ENCODE data around the gene FAM237B.
"Not testable (repeated sequence)": the region's sequence is repeated elsewhere in the genome, so short reads cannot be mapped to it uniquely, and the experiment has no call there.

Gene FAM237B

DNA sequence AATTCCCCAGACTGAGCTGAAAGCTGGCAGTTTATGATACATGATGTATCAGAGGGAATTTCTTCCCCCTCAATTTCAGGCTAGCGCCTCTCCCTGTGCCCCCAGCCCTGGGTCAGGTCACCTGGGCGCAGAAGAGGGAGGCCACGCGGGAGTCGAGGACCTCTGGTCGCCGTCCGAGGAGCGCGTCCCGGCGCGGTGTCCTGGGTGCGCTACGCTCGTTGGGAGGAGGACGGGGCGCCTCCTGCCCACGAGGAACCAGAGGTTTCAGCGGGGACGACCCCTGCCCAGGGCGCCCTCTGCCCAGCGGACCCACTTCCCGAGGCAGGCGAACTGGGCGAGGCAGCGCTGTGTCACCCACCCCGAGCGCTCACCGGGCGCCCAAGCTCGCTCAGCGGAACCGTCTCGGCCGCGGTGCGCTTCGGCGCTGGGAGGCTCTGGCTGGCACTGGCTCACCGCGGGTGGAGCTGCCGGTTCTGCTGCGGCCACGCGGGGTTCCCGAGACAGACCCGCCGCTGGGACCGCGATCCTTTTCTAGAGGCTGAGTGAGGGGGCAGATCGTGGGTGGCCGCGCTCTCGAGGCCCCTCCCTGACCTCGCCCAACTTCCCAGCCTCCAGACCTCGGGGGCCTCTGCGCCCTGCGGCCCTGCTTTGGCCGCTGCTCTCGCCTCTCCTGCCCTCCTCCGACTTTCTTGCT lies at the start of gene FAM237B:
Gene FAM237B (minus strand): TSS at position 504 of the 694 bp plus-strand sequence. CDS start 1,556 bp downstream, outside the sequence.
- peak; percentile 3 for DNase-seq

- no peak for DNase-seq
These were observed 30.9 kb upstream of the FAM237B start for GRCh38 chr7:90351987-90352386.

DNA sequence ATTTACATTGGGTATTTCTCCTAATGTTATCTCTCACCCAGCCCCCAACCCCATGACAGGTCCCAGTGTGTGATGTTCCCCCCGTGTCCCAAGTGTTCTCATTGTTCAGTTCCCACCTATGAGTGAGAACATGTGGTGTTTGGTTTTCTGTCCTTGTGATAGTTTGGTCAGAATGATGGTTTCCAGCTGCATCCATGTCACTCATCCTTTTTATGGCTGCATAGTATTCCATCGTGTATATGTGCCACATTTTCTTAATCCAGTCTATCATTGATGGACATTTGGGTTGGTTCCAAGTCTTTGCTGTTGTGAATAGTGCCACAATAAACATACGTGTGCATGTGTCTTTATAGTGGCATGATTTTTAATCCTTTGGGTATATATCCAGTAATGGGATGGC lies 28.9 kb upstream of the FAM237B start:
- not testable (repeated sequence) for DNase-seq

- no peak for DNase-seq
These were observed 28.2 kb upstream of the FAM237B start for GRCh38 chr7:90349305-90349704.

DNA sequence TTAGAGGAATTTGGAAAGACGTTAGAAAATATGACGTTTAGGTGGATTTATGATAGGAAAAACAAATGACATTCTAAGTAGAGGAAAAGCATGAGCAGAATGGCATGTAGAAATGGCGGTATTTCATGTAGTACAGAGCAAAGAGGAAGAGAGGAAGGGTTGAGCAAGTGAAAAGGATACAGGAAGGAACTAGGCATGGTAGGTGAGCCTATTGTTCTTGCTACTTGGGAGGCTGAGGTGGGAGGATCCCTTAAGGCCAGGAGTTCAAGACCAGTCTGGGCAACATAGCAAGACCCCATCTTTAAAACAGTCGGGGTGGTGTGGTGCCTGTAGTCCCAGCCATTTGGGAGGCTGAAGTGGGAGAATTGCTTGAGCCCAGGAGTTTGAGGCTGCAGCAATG lies 26.7 kb upstream of the FAM237B start:
- no peak for DNase-seq

DNA sequence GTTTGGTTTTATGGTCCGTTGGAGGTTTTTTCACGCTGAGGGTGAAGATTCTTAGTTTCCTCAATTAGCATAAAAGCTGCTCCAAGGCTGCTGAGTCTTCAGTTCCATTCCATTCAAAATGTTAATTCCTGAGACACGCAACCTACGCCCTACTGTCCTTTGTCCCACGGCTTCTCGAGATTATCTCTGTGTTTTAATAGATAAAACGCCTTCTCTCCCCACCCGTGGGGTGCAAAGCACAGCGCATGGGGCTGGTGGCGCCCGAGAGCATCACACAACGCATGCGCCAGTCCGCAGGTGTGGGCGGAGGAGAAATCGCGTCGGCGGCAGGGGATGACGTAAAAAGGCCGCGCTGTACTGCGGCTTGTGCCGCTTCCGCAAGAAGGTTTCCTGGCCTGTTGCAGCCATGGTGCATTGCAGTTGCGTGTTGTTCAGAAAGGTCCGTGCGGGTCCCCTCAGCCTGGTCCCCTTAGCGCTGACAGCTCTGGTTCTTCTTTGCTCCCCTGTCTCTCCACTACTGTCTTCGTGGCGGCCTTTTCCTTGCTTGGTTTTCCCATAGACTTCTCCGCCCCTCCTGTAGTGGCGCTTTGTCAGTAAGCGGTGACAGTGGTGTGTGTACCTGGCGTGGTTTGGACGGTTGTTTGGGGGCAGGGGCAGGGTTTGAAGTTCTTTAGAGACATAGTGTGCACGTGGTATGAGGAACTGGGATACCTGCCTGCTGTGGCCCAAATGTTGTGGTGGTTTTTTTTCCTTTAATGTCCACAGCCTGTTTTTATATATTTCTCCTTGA lies 25.4 kb upstream of the FAM237B start, which contains the start of gene GTPBP10:
Gene GTPBP10 (plus strand): TSS at position 381 of the 790 bp plus-strand sequence. CDS start 26 bp downstream, at position 407.
- DNase-seq = peak; percentile 94

GRCh38 chr7:90345595-90346335 lies 24.7 kb upstream of the FAM237B start:
- peak; percentile 45 for DNase-seq

GRCh38 chr7:90345016-90345415 lies 23.9 kb upstream of the FAM237B start:
- DNase-seq = no peak

DNA sequence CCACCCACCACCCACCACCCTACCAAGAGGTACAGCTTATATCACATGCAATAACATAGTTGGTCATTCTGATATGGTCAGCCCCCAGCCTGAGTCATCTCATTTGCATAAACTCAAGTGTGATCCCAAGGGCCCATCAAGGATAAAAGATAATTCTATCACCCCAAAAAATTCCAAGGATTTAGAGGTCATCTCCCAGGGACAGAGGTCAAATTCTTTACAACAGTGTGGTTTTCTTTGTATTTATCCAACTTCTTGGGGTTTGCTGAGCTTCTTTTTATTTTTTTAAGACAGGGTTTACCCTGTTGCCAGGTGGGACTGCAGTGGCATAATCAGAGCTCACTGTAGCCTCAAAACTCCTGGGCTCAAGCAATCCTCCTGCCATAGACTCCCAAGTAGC lies 16.0 kb upstream of the FAM237B start:
- DNase-seq = peak; percentile 41

DNA sequence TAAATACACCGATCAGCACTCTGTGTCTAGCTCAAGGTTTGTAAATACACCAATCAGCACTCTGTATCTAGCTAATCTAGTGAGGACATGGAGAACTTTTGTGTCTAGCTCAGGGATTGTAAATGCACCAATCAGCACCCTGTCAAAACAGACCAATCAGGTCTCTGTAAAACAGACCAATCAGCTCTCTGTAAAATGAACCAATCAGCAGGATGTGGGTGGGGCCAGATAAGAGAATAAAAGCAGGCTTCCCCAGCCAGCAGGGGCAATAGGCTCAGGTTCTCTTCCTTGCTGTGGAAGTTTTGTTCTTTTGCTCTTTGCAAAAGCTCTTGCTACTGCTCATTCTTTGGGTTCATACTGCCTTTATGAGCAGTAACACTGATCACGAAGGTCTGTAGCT lies 13.8 kb upstream of the FAM237B start:
- not testable (repeated sequence) for DNase-seq

DNA sequence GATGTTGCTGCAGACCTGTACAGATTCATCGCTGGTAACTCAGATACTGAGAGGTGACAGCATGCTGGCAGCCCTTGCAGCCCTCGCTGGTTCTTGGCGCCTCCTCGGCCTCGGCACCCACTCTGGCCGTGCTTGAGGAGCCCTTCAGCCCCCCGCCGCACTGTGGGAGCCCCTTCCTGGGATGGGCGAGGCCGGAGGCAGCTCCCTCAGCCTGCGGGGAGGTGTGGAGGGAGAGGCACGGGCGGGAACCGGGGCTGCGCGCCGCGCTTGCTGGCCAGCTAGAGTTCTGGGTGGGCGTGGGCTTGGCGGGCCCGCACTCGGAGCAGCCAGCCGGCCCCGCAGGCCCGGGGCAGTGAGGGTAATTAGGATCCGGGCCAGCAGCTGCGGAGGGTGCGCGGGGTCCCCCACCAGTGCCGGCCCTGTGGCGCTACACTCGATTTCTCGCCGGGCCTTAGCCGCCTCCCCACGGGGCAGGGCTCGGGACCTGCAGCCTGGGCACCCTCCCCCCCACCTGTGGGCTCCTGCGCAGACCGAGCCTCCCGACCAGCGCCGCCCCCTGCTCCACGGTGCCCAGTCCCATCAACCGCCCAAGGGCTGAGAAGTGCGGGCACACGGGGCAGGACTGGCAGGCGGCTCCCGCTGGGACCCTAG lies 13.2 kb upstream of the FAM237B start:
- no peak for DNase-seq

GRCh38 chr7:90326500-90326899 lies 5.4 kb upstream of the FAM237B start:
- no peak for DNase-seq

DNA sequence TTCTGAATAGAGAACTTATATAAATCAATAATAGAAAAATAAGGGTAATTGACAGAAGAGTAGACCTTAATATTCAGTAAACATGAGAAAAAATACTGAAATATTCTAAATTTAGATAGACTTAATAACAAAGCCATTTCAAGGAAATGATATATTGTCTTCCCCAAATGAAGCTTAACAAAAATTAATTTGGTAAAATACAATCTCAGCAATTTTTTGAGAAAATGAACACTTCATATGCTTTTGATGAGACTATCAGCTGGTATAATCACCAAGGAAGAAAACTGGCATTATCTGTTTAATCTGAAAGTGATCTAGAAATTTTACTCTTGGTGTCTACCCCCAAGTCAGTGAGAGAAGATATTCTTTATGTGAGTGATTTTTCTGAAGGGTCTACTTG lies 1.7 kb upstream of the FAM237B start:
- no peak for DNase-seq

DNA sequence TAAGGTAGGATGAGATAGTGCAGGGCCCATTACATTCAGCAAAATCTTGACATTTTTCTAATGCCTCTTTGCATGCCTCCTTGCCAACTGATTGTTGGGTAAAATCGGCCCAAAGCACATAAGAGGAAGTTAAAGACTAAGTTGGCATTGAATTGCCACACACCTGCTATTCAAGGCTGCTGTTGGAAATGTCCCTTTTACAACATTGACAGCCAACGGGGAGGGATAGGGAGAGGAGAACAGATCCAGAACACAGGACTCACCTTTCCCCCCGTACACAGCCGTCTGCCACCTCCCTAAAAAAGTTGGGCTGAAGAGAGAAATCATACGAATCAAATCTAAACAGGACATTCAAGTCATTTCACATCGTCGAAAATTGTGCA lies 695 bp downstream of the FAM237B start:
- DNase-seq = no peak

DNA sequence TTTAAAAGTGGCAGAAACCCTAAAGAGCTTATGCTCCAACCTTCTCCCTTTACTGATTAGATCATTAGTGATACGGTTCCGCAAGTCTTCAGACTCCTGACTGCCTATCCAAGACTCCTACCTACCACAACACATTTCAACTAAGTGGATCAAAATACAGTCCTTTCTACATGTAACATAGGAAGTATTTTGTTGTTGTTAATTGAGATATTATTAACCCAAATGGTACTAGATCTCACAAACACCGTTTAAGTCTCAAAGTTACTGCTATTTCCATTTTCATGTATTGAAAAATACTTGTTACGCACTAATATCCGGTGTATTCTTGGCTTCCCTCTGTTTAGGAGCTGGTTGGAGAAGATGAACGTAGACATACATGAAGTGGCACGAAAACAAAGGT lies 1.1 kb downstream of the FAM237B start:
- DNase-seq = no peak

DNA sequence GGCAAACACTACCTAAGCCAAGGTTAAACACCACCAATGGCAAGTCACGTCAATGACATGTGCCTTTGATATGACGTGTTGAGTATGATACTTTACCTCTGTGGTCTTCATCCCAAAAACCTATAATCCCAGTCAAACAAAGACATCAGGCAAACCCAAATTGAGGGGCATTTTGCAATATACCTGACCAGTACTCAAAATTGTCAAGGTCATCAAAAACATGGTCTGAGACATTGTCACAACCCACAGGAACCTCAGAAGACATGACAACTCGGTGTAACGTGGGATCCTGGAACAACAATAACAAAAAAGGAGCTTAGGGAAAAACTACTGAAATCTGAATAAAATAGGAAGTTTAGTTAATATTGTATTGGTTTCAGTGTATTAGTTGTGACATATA lies 7.2 kb downstream of the FAM237B start:
- DNase-seq = no peak

DNA sequence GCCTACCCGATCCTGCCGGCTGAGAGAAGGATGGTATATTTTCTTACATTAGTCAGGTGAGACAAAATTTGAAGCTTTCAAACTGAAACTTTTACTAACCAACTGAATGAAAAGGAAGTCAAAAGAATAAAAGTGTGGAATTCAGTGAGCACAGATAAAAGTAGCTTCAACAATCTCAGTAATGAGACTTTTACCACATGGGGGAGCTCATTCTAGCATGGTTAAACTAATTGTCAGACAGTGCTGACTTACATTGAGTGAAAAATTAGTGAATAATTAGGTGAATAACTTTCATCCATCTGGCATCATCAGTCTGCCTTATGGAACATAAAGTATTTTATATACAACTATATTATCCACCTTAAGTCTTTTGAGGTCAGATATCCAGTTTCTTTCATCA lies 8.4 kb downstream of the FAM237B start:
- peak; percentile 8 for DNase-seq

DNA sequence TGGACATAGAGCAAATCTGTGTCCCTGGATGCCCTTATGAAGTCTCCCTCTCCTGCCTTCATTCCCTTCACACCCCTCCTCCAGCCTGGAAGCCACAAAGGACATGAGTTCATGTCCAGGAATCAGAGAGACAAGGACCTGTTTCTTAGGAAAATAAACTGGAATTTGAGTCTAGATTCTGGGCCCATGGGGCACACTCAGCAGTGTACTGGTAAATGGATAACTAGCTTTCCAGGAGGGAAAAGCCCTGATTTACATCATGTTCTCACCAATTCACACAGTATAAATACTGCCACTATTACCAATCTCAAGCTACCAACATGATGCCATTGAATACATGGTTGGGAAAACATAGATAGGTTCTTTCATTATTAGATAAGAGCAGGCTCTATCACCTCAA lies 9.9 kb downstream of the FAM237B start:
- no peak for DNase-seq

GRCh38 chr7:90309872-90310271 lies 11.2 kb downstream of the FAM237B start:
- no peak for DNase-seq

DNA sequence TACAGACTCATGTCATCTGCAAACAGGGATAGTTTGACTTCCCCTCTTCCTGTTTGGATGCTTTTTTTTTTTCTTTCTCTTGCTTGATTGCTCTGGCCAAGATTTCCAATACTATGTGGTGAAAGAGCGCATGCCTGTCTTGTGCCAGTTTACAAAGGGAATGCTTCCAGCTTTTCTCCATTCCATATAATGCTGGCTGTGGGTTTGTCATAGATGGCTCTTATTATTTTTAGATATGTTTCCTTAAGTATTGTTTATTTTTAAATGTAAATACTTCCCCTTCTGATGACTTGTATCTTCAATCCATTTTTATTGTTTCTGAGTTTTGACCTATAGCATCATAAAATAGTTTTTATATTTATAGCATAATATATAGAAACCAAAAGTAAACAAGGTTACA lies 17.9 kb downstream of the FAM237B start:
- DNase-seq = peak; percentile 1

- DNase-seq = peak; percentile 72
These were observed 22.7 kb downstream of the FAM237B start for GRCh38 chr7:90298145-90299038.
